Neural cell (in vitro differentiated cells): ENCODE data around the gene CENPW. TPM values are rescaled to one million over a fixed set of nuclear protein-coding genes. Genes with fewer than 3 reads are reported as not detected.

ENCODE experiments used
- H2AFZ ChIP-seq: fragments of 200-600, 300-800 bp; sonication (generic), shearing (Covaris generic); 2 replicates; pipeline ENCODE4 v1.6.0; 2014; ENCODE audit warnings: low read depth, mild to moderate bottlenecking, antibody characterized with exemption, low read length, moderate library complexity
- H3F3A ChIP-seq: fragments of 200-600 bp; shearing (Covaris generic); 2 replicates; pipeline ENCODE4 v1.6.1; 2016; ENCODE audit warnings: mild to moderate bottlenecking, moderate library complexity, mixed read lengths, antibody characterized with exemption, low read length; ENCODE audit not compliant: insufficient read depth, poor library complexity, severe bottlenecking
- H3K27ac ChIP-seq: fragments of 200-600, 300-800 bp; sonication (generic), shearing (Covaris generic); 2 replicates; pipeline ENCODE4 v1.5.1; 2014; ENCODE audit warnings: mild to moderate bottlenecking, low read length, moderate library complexity
- H3K27me3 ChIP-seq: fragments of 300-800, 200-600 bp; sonication (generic), shearing (Covaris generic); 2 replicates; pipeline ENCODE4 v1.6.0; 2014; ENCODE audit warnings: mild to moderate bottlenecking, low read depth, low read length, moderate library complexity; ENCODE audit not compliant: insufficient read depth
- H3K36me3 ChIP-seq: fragments of 300-800, 200-600 bp; sonication (generic), shearing (Covaris generic); 2 replicates; pipeline ENCODE4 v1.5.1; 2014; ENCODE audit warnings: mild to moderate bottlenecking, antibody characterized with exemption, low read length, moderate library complexity; ENCODE audit not compliant: insufficient read depth
- H3K4me2 ChIP-seq: fragments of 300-800, 200-600 bp; sonication (generic), shearing (Covaris generic); 2 replicates; pipeline ENCODE4 v1.6.0; 2014; ENCODE audit warnings: mild to moderate bottlenecking, low read length
- H3K4me3 ChIP-seq: fragments of 300-800, 200-600 bp; sonication (generic), shearing (Covaris generic); 2 replicates; pipeline ENCODE4 v1.5.1; 2014; ENCODE audit warnings: mild to moderate bottlenecking, low read length, moderate library complexity
- H3K79me2 ChIP-seq: fragments of 200-600 bp; shearing (Covaris generic); replicated peaks from 2 replicates; pipeline ENCODE4 v1.6.0; 2014; ENCODE audit warnings: mild to moderate bottlenecking, low read length, moderate library complexity; ENCODE audit not compliant: insufficient read depth
- H3K9ac ChIP-seq: fragments of 300-800, 200-600 bp; sonication (generic), shearing (Covaris generic); 2 replicates; pipeline ENCODE4 v1.6.1; 2016; ENCODE audit warnings: mild to moderate bottlenecking, low read length, mixed read lengths
- H3K9me2 ChIP-seq: fragments of 200-600 bp; shearing (Covaris generic); 2 replicates; pipeline ENCODE4 v1.6.1; 2016; ENCODE audit warnings: mild to moderate bottlenecking, low read length, mixed read lengths; ENCODE audit not compliant: insufficient read depth
- H3K9me3 ChIP-seq: fragments of 200-600, 300-800 bp; sonication (generic), shearing (Covaris generic); 2 replicates; pipeline ENCODE4 v1.6.1; 2016; ENCODE audit warnings: mild to moderate bottlenecking, mixed run types, low read length, moderate library complexity, mixed read lengths
- H4K20me1 ChIP-seq: fragments of 200-600 bp; shearing (Covaris generic); 2 replicates; pipeline ENCODE4 v1.6.1; 2016; ENCODE audit warnings: mild to moderate bottlenecking, mixed run types; ENCODE audit not compliant: insufficient read depth
- CTCF ChIP-seq: fragments of 450-650 bp; IDR thresholded peaks from 2 replicates; pipeline ENCODE4 v1.5.1; 2014; ENCODE audit warnings: antibody characterized with exemption, mild to moderate bottlenecking, moderate library complexity; ENCODE audit not compliant: poor library complexity, severe bottlenecking
- EP300 ChIP-seq: fragments of 450-650 bp; conservative IDR thresholded peaks from 2 replicates; pipeline ENCODE4 v1.6.1; 2014; ENCODE audit warnings: antibody characterized with exemption, mild to moderate bottlenecking, moderate library complexity; ENCODE audit not compliant: poor library complexity, severe bottlenecking
- EZH2 ChIP-seq: fragments of 200-600, 300-800 bp; shearing (Covaris generic), sonication (generic); IDR thresholded peaks from 2 replicates; pipeline ENCODE4 v1.6.1; 2014; ENCODE audit warnings: antibody characterized with exemption, low read length, borderline replicate concordance, mild to moderate bottlenecking; ENCODE audit not compliant: insufficient read depth, poor library complexity, severe bottlenecking
- MXI1 ChIP-seq: fragments of 450-650 bp; conservative IDR thresholded peaks from 2 replicates; pipeline ENCODE4 v1.6.1; 2014; ENCODE audit warnings: antibody characterized with exemption, mild to moderate bottlenecking; ENCODE audit not compliant: poor library complexity, severe bottlenecking
- POLR2AphosphoS5 ChIP-seq: IDR thresholded peaks from 2 replicates; pipeline ENCODE4 v1.6.1; 2012
- RAD21 ChIP-seq: fragments of 450-650 bp; conservative IDR thresholded peaks from 2 replicates; pipeline ENCODE4 v1.6.1; 2014; ENCODE audit warnings: antibody characterized with exemption, mild to moderate bottlenecking, moderate library complexity
- SMC3 ChIP-seq: fragments of 450-650 bp; conservative IDR thresholded peaks from 2 replicates; pipeline ENCODE4 v1.6.1; 2014; ENCODE audit warnings: antibody characterized with exemption, mild to moderate bottlenecking, moderate library complexity; ENCODE audit not compliant: poor library complexity
- TAF1 ChIP-seq: IDR thresholded peaks from 2 replicates; pipeline ENCODE4 v1.6.1; 2012; ENCODE audit warnings: low read depth
- polyA plus RNA-seq: library from polyadenylated mRNA; depleted of rRNA; stranded (reverse); fragments of >200 nt; gene quantifications from 2 replicates; pipeline ENCODE4 v1.2.3, GENCODE V29; 2014
- TF ChIP-seq, protein P1 (sequence below): IDR thresholded peaks from 2 replicates; pipeline ENCODE4 v1.6.1; 2012; ENCODE audit warnings: borderline replicate concordance

Gene CENPW
- polyA plus RNA-seq, 1 donor from 2014 or later = 1.3 TPM

DNA sequence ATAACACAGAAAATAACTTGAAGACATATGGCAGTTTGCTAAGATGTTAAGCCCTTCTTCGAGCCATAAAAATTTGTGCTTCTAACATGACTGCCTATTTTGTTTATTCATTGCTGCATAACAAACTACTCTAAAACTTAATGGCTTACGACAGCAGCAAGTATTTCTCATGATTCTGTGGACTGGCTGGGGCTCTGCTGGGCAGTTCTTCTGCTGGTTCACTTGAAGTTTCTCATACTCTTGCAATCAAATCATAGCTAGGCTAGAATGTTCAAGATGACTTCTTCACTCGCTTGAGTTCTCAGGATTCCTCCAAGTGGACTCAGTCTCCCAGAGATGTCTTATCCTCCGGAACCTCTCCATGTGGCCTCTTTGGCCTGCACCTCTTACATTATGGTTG, 33.4 kb downstream of the CENPW start:
- Histone ChIP-seq H3K36me3 (no peaks in the 10 kb centered on the region), H3K9me3 (peaks cover 2% of the 10 kb centered on the region), H3K27me3 (no peaks in the 10 kb centered on the region), H3K9ac (no peak overlapping the region), H3K4me2 (no peak overlapping the region), H3K27ac (no peak overlapping the region), H3K4me3 (no peak overlapping the region), H3F3A (no peaks in the 10 kb centered on the region), H3K9me2 (no peaks in the 10 kb centered on the region), H3K79me2 (no peaks in the 10 kb centered on the region), H2AFZ (no peak overlapping the region), H4K20me1 (no peaks in the 10 kb centered on the region)
- TF ChIP-seq CTCF (no peak), EP300 (no peak), EZH2 (no peak), TAF1 (no peak), RAD21 (no peak), SMC3 (no peak), MXI1 (no peak), POLR2AphosphoS5 (no peak)
- TF ChIP-seq, protein P1, sequence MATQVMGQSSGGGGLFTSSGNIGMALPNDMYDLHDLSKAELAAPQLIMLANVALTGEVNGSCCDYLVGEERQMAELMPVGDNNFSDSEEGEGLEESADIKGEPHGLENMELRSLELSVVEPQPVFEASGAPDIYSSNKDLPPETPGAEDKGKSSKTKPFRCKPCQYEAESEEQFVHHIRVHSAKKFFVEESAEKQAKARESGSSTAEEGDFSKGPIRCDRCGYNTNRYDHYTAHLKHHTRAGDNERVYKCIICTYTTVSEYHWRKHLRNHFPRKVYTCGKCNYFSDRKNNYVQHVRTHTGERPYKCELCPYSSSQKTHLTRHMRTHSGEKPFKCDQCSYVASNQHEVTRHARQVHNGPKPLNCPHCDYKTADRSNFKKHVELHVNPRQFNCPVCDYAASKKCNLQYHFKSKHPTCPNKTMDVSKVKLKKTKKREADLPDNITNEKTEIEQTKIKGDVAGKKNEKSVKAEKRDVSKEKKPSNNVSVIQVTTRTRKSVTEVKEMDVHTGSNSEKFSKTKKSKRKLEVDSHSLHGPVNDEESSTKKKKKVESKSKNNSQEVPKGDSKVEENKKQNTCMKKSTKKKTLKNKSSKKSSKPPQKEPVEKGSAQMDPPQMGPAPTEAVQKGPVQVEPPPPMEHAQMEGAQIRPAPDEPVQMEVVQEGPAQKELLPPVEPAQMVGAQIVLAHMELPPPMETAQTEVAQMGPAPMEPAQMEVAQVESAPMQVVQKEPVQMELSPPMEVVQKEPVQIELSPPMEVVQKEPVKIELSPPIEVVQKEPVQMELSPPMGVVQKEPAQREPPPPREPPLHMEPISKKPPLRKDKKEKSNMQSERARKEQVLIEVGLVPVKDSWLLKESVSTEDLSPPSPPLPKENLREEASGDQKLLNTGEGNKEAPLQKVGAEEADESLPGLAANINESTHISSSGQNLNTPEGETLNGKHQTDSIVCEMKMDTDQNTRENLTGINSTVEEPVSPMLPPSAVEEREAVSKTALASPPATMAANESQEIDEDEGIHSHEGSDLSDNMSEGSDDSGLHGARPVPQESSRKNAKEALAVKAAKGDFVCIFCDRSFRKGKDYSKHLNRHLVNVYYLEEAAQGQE = no peak

DNA sequence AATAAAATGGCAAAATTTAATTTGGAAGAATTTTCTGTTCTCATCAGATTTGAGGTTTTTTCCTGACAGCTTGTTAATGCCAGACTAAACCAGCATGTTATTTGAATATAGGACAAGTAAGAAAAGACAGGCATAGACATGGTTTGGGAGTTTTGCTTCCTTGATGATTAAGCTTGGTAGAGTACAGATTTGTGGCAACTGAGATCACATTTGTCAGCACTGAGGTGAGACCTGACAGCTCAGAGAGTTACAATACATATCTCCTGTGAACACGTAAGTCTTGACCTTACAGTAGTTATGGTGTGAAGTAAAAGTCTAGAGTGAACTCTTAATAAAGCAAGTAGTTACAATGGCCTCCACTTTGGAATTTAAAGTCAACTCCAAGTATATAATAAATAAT, 34.5 kb downstream of the CENPW start:
- Histone ChIP-seq H3K36me3 (no peaks in the 10 kb centered on the region), H3K79me2 (no peaks in the 10 kb centered on the region), H3F3A (no peaks in the 10 kb centered on the region), H3K4me3 (no peak overlapping the region), H3K9me2 (no peaks in the 10 kb centered on the region), H3K4me2 (no peak overlapping the region), H3K9me3 (peaks cover 2% of the 10 kb centered on the region), H4K20me1 (no peaks in the 10 kb centered on the region), H3K9ac (no peak overlapping the region), H2AFZ (no peak overlapping the region), H3K27me3 (no peaks in the 10 kb centered on the region), H3K27ac (no peak overlapping the region)
- no peak for TF ChIP-seq MXI1
- no peak for TF ChIP-seq CTCF
- TF ChIP-seq, protein P1 = no peak
- TF ChIP-seq TAF1 = no peak
- no peak for TF ChIP-seq EP300
- TF ChIP-seq RAD21 = no peak
